Esophagus squamous epithelium (tissue), 4 donors: ENCODE results near the gene FBXO33.

ENCODE experiments used
- CTCF ChIP-seq, 6 experiments: fragments of 450-650 bp in 4 of 6; fragments of 200-600 bp in 2 of 6; sonication (generic) in 2 of 6; IDR thresholded peaks; one replicate each; pipeline ENCODE4 v1.5.1; 2016 to 2019; ENCODE audit warnings: antibody characterized with exemption in 6 of 6, mild to moderate bottlenecking in 4 of 6, moderate library complexity in 4 of 6
- POLR2A ChIP-seq, 4 donors: fragments of 450-650 bp; IDR thresholded peaks; one replicate each; pipeline ENCODE4 v1.6.1; 2017; ENCODE audit warnings: antibody characterized with exemption in 4 of 4, mild to moderate bottlenecking in 4 of 4, moderate library complexity in 3 of 4

DNA sequence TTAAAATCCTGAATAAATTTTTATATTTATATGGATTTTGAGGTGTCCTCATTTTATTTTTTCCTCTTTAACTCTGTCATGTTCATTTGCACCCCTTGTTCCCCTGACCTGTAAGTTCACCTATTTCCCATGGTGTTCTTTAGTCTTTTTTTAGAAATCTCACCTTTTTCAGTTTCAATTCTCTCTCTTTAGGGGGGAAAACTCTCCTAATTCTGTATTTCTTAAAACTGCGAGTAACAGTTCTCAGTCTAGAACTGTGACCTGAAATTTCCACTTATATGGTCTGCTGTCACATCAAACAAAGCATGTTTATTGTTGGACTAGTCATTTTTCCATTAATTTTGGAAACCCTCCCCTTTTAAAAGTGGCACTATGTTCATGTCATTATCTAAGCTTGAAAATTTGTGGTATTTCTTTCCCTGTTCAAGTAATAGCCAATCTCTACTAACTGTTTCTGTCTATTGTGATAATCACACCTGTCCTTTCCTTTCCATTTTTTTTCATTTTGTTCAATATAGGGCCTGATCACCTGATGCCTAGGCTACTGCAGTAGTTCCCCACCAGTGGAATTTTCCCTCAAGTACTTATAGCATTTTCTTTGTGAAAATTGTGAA, 14.0 kb upstream of the FBXO33 start:
- TF ChIP-seq CTCF (IDR thresholded peaks at IDR 0.05) (no peak), POLR2A (IDR thresholded peaks at IDR 0.05) (no peak)
